NCI-H69 (cell line): ENCODE measurements around the gene FAM20B.

ENCODE experiments used
- DNase-seq: peaks from one replicate; lab custom pipeline; 2025; lab: John Stamatoyannopoulos, UW

Gene FAM20B

GRCh38 chr1:179048339-179049124 is 22.8 kb downstream of the FAM20B start:
- no peak for DNase-seq

DNA sequence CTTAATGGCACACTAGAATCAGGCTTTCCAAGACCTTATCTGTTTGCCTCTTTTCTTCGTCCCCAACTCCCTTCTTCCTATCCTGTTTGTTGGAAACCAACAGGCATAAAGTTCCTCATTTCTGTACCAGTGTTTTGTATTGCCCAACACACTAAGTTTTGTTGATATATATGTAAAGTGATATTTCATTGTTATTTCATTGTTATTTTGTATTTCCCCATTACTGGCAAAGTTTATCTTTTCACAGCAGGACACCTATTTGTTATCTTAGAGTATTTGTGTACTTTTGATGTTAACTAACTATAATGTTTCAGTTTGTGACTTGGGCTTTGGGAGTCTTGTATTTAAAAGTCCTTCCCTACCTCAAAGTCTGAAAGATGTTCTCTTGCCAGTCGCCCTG is 27.1 kb downstream of the FAM20B start:
- no peak for DNase-seq

DNA sequence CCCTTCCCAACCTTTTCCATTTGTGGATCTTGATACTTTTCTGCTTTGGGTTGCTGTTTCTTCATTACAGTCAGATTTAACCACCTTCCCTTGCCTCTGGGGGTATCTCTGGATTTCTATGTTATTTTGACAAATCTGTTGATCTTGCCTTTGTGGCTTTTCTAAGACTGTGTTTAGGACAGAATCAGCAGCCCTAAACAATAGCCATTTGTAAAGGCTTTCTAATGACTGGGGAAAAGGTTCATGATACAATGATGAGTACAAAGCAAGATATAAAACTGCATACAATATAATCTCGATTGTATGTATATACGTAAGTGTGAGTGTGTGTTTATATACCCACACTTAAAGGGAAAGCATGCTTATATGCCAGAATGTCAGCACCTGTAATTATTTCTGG is 27.8 kb downstream of the FAM20B start:
- DNase-seq: no peak

- no peak for DNase-seq
Measured at GRCh38 chr1:179055937-179056336, 30.2 kb downstream of the FAM20B start.

- no peak for DNase-seq
Measured at GRCh38 chr1:179058487-179059483, 33.1 kb downstream of the FAM20B start.

DNA sequence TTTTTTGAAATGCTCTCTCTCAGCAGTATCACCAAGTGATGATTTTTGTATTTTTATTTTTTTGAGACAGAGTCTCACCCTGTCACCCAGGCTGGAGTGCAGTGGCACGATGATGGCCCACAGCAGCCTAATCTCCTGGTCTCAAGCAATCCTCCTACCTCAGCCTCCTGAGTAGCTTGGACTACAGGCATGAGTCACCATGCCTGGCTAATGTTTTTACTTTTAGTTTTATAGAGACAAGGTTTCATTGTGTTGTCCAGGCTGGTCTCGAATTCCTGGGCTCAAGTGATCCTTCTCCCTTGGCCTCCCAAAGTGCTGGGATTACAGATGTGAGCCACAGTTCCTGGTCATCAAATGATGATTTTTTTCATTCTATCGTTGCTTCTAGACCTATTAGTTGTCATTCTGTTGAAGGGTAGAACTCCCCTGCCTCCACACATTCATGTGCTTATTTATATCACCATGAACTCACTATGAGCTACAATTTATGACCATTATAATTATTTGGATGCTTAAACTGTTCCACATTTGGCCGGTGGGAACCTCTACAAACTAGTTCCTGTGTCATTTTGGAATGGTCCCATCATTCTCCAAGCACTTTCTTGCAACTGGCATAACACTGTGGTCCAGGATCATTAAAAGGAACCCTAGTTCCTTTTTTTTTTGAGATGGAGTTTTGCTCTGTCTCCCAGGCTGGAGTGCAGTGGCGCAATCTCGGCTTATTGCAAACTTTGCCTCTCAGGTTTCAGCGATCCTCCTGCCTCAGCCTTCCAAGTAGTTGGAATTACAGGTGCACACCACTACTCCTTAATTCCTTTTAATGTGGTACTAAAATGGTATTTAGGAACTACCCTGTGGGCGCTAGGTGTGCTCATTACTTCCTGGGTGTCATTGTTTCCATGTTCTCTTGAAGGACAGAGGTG is 35.9 kb downstream of the FAM20B start:
- DNase-seq: no peak

DNA sequence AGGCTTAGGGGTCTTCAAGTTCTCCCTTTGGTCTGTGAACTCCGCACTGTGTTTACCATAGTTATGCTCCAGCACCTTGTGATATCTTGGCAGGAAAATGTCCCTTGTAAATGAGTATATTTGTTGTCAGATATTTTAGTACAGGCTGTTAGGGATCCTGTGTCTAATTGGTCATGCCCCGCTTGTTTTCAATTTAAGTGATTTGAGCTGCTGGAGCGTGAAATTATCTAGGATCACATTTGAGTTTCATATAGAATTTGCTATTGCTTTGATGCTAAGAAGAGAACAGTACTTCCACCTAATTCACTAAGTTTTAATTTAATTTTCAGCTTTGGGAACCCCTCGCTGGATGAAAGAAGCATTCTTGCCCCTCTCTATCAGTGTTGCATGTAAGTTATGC is 40.8 kb downstream of the FAM20B start:
- peak; percentile 30 for DNase-seq

- no peak for DNase-seq
Measured at GRCh38 chr1:179077396-179077795, 51.7 kb downstream of the FAM20B start.

DNA sequence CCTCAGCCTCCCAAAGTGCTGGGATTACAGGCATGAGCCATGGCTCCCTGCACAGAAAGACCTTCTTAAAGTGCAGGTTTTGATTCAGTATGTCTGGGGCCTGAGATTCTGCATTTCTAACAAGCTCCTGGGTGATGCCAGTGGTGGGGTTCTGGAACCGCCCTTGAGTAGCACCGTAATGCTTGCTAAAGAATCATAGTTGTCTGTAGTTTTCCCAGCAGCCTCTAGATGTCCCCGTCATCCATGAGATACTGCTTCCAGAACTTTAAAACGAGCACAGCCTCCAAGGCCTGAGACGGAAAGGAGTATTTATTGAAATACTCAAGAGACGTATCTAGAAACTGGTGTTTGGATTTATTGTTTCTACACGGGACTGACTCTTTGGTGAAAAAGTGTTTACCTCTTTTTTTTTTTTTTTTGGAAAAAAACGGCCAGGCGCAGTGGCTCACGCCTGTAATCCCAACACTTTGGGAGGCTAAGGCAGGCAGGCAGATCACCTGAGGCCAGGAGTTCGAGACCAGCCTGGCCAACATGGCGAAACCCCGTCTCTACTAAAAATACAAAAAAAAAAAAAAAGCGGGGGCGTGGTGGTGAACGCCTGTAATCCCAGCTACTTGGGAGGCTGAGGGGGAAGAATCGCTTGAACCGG is 53.5 kb downstream of the FAM20B start:
- DNase-seq: peak; percentile 84

- no peak for DNase-seq
Measured at GRCh38 chr1:179080866-179081686, 55.4 kb downstream of the FAM20B start.

DNA sequence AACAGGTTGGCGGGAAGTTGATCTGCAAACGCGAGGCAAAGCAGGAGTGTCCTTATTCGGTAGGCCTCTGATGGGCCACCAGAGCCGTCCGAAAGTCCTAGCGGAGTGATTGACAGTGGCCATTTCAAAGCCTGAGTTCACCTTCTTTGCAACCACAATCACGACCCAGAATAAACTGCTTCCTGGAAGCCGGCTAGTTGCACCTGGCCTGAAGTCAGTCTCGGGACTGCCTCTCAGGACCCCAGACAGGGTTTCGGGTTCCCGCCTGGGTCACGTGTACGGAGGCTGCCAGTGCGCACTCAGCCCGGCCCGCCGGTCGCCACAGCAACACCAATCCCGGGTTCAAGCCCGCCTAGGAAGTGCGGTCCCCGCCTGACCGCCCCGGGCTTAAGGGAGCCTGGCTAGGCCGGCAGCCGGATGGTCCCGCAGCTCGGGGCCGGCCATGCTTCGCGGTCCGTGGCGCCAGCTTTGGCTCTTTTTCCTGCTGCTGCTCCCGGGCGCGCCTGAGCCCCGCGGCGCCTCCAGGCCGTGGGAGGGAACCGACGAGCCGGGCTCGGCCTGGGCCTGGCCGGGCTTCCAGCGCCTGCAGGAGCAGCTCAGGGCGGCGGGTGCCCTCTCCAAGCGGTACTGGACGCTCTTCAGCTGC is 56.1 kb downstream of the FAM20B start, which contains the start of gene TOR3A:
TSS of gene TOR3A (plus strand) at position 384 of the 646 bp plus-strand sequence. CDS start at position 443, 59 bp downstream.
- DNase-seq: peak; percentile 96

DNA sequence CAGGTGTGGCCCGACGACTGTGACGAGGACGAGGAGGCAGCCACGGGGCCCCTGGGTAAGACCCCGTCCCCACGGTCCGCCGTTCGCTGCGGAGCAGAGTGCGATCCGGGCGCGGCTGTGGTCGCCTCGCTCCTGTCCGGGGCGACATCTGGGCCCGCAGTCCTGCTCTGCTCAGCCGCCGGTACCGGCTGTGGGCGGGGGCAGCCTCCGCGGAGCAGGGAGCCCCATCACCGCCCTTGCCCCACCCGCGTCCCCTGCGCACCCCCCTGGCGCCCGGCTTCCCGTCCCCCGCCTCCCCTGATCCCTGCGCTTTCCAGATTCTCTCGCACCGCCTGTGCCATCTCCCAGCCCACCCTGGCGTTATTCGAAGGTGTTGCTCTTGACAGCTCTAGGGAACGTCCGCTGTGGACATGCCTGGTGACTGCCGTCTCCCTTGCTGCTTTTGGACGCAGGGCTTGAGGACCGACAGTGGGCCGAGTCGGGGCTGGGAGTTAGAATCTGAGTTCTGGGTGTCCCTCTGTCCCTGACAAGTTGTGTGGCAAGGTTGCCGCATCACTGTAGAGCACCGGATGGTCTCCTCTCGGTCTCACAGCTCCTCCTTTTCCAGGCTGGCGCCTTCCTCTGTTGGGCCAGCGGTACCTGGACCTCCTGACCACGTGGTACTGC is 56.8 kb downstream of the FAM20B start:
- peak; percentile 69 for DNase-seq

GRCh38 chr1:179082999-179083335 is 57.3 kb downstream of the FAM20B start:
- DNase-seq: peak; percentile 59

- DNase-seq: no peak
Measured at GRCh38 chr1:179083533-179083932, 57.8 kb downstream of the FAM20B start.

DNA sequence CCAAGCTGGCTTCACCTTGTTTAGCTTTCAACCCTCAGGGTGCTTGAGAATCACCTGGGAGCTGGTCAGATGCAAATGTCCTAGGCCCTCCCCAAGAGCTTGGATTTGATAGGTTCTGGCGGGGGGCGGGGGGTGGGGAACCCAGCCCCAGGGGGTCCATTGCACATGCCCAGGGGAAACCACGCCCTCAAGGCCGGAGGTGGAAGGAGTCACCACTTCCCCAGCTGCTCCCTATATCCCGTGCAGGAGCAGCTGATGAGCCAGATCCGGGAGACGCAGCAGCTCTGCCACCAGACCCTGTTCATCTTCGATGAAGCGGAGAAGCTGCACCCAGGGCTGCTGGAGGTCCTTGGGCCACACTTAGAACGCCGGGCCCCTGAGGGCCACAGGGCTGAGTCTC is 62.0 kb downstream of the FAM20B start:
- peak; percentile 43 for DNase-seq

GRCh38 chr1:179089827-179090482 is 64.3 kb downstream of the FAM20B start:
- no peak for DNase-seq

GRCh38 chr1:179090522-179090921 is 64.8 kb downstream of the FAM20B start:
- DNase-seq: peak; percentile 52

- DNase-seq: no peak
Measured at GRCh38 chr1:179090923-179091322, 65.2 kb downstream of the FAM20B start.

DNA sequence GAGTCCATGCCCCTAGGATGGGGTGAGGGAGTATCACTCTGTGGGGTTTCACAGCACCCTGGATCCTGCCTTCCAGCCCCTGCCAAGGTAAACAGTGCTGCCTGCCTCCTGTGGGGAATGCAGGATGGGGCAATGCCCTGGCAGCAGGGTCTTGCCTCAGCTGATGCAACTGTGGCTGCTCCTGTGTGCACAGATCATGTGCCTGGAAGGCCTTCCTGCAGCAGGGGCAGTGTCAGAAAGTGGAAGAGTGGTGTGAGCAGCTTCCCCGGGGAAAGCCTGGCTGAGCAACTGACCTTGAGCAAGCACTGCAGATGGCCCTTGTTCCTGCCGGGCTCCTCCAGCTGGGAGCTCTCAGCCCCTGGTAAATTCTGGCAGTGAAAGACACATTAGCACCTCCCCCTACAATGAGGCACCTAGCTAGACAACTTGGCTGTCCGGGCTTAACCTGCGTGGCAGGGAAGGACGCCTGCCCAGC is 66.0 kb downstream of the FAM20B start:
- peak; percentile 86 for DNase-seq
